Vagina (tissue), 2 donors: ENCODE measurements around the gene GRIK2.

Experiments
- CTCF ChIP-seq, 3 experiments: fragments of 450-650 bp in 2 of 3; fragments of 200-600 bp in 1 of 3; sonication (generic) in 1 of 3; IDR thresholded peaks; one replicate each; pipeline ENCODE4 v1.5.1; 2017 to 2019; ENCODE audit warnings: antibody characterized with exemption in 3 of 3, mild to moderate bottlenecking in 2 of 3, moderate library complexity in 2 of 3
- POLR2A ChIP-seq, 2 donors: fragments of 450-650 bp; IDR thresholded peaks; one replicate each; pipeline ENCODE4 v1.6.1; 2017; ENCODE audit warnings: antibody characterized with exemption in 2 of 2, mild to moderate bottlenecking in 2 of 2, moderate library complexity in 2 of 2

DNA sequence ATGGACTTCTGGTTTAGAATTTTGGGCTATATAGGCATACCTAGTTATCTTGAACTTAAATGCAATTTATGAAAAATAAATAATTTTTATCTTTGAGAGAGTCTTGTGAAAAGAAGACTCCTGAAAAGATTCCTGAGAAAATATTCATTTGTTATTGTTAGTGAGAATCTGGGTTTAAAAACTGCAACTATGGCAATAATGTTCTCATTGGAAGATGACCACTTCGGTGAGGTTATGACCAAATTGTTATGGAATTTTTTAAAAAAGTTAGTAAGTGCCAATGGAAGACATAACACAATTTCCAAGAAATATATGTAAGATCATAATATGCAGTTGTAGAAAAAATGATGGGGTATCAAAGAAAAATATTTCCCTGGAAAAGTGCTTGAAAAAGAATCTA is 46.3 kb downstream of the GRIK2 start:
- no peak for TF ChIP-seq POLR2A (IDR thresholded peaks at IDR 0.05)
- no peak for TF ChIP-seq CTCF (IDR thresholded peaks at IDR 0.05)
